HCT116 (cell line): ENCODE results near the gene ADARB2. TPM values are rescaled to one million over a fixed set of nuclear protein-coding genes. Genes with fewer than 3 reads are reported as not detected.

ENCODE experiments used
- ATAC-seq: fragments of 200-7000 bp; cut with Tn5 transposase; 2 replicates; pipeline ENCODE4 v1.9.1; 2020; ENCODE audit warnings: mild to moderate bottlenecking, moderate library complexity
- BruUV-seq: library from RNA; stranded (reverse); fragments of 400-500 nt; replicated peaks from 2 replicates; lab custom pipeline; 2021; lab: Mats Ljungman, UMichigan
- CTCF ChIA-PET: fragments of 300-600 bp; sonication (Branson Sonifier 250); formaldehyde crosslinking; loops from one replicate; lab custom pipeline; 2021; ENCODE audit warnings: antibody characterized with exemption; lab: Charles Lee
- POLR2A ChIA-PET: fragments of 300-600, 350-600 bp; sonication (Branson Sonifier 250); formaldehyde crosslinking; loops from one replicate; lab custom pipeline; 2021; ENCODE audit warnings: antibody characterized with exemption; lab: Charles Lee
- RAD21 ChIA-PET, 2 experiments: fragments of 300-600 bp; sonication (Branson Sonifier 250); formaldehyde crosslinking; loops; one replicate each; lab custom pipeline; 2023; ENCODE audit warnings: low total read pairs in 2 of 2; ENCODE audit not compliant: uncharacterized antibody in 2 of 2, unreplicated experiment in 2 of 2, low non-redundant PET in 1 of 2; lab: Charles Lee
- DNase-seq: peaks from one replicate; pipeline ENCODE4 v3.0.0-alpha.2; 2010; ENCODE audit warnings: low read depth, low spot score
- H2AFZ ChIP-seq: fragments of 200-600 bp; shearing (Covaris generic), sonication (generic); 2 replicates; pipeline ENCODE4 v1.6.1; 2017; ENCODE audit warnings: low read depth, mixed run types, mixed read lengths, antibody characterized with exemption, low read length; ENCODE audit not compliant: poor library complexity, severe bottlenecking
- H3K27ac ChIP-seq: 2 replicates; pipeline ENCODE4 v1.5.1; 2012; ENCODE audit warnings: low read depth, low read length
- H3K27me3 ChIP-seq: fragments of 200-600 bp; sonication (generic); 2 replicates; pipeline ENCODE4 v1.6.1; 2016; ENCODE audit warnings: mixed run types, low read length, mixed read lengths; ENCODE audit not compliant: insufficient read depth
- H3K36me3 ChIP-seq, 2 experiments: fragments of 200-500 bp in 1 of 2; fragments of 200-600 bp in 1 of 2; sonication (Bioruptor generic) in 1 of 2; sonication (generic) in 1 of 2; 2 replicates each; pipeline versions ENCODE4 v1.5.1 to v1.6.1; 2014 to 2016; ENCODE audit warnings: low read length in 2 of 2, inconsistent platforms in 1 of 2, mixed read lengths in 1 of 2, mixed run types in 1 of 2; ENCODE audit not compliant: insufficient read depth in 2 of 2, control insufficient read depth in 1 of 2
- H3K4me1 ChIP-seq, 2 experiments: fragments of 200-600 bp in 1 of 2; sonication (generic) in 1 of 2; 2 replicates each; pipeline versions ENCODE4 v1.5.1 to v1.6.1; 2012 to 2017; ENCODE audit warnings: low read length in 2 of 2, inconsistent platforms in 1 of 2, mild to moderate bottlenecking in 1 of 2, mixed read lengths in 1 of 2, mixed run types in 1 of 2, moderate library complexity in 1 of 2; ENCODE audit not compliant: insufficient read depth in 2 of 2, control insufficient read depth in 1 of 2
- H3K4me2 ChIP-seq: fragments of 200-600 bp; sonication (generic); 2 replicates; pipeline ENCODE4 v1.6.1; 2017; ENCODE audit warnings: mixed run types, low read length, mixed read lengths
- H3K4me3 ChIP-seq, 2 experiments: fragments of 200-600 bp in 1 of 2; sonication (generic) in 1 of 2; replicated peaks in 1 of 2; 2 replicates each; pipeline ENCODE4 v1.5.1; 2011 to 2016; ENCODE audit warnings: low read length in 2 of 2, control low read depth in 1 of 2, low read depth in 1 of 2, mild to moderate bottlenecking in 1 of 2, mixed read lengths in 1 of 2, mixed run types in 1 of 2
- H3K79me2 ChIP-seq: fragments of 200-600 bp; sonication (generic); 2 replicates; pipeline ENCODE4 v1.6.1; 2017; ENCODE audit warnings: mild to moderate bottlenecking, mixed run types, low read length, moderate library complexity, mixed read lengths; ENCODE audit not compliant: insufficient read depth
- H3K9ac ChIP-seq: fragments of 200-600 bp; sonication (generic); 2 replicates; pipeline ENCODE4 v1.6.1; 2016; ENCODE audit warnings: low read length, mixed read lengths
- H3K9me2 ChIP-seq: fragments of 200-600 bp; sonication (generic), shearing (Covaris generic); 2 replicates; pipeline ENCODE4 v1.6.1; 2017; ENCODE audit warnings: mixed run types, mild to moderate bottlenecking, moderate library complexity; ENCODE audit not compliant: insufficient read depth
- H3K9me3 ChIP-seq, 2 experiments: fragments of 200-500 bp in 1 of 2; fragments of 200-600 bp in 1 of 2; sonication (Bioruptor generic) in 1 of 2; sonication (generic) in 1 of 2; 2 replicates each; pipeline ENCODE4 v1.6.1; 2014 to 2017; ENCODE audit warnings: low read length in 2 of 2, mixed read lengths in 2 of 2, inconsistent platforms in 1 of 2, low read depth in 1 of 2, mild to moderate bottlenecking in 1 of 2, mixed run types in 1 of 2, moderate library complexity in 1 of 2; ENCODE audit not compliant: control insufficient read depth in 1 of 2, insufficient read depth in 1 of 2
- H4K20me1 ChIP-seq: fragments of 200-600 bp; sonication (generic), shearing (Covaris generic); 2 replicates; pipeline ENCODE4 v1.6.1; 2017; ENCODE audit warnings: mixed run types, mild to moderate bottlenecking, moderate library complexity; ENCODE audit not compliant: insufficient read depth
- ATF3 ChIP-seq: IDR thresholded peaks from 2 replicates; pipeline ENCODE4 v1.6.1; 2012
- CBX3 ChIP-seq: IDR thresholded peaks from 2 replicates; pipeline ENCODE4 v1.6.1; 2012; ENCODE audit warnings: low read depth
- CTCF ChIP-seq, 3 experiments: fragments of 200-600 bp in 1 of 3; sonication (generic) in 1 of 3; IDR thresholded peaks in 2 of 3; conservative IDR thresholded peaks in 1 of 3; 2 replicates each; pipeline ENCODE4 v1.5.1; 2012 to 2017; ENCODE audit warnings: low read depth in 2 of 3, low read length in 2 of 3, antibody characterized with exemption in 1 of 3, borderline replicate concordance in 1 of 3, control low read depth in 1 of 3, mild to moderate bottlenecking in 1 of 3, mixed read lengths in 1 of 3, mixed run types in 1 of 3, moderate library complexity in 1 of 3; ENCODE audit not compliant: insufficient read depth in 1 of 3
- EGR1 ChIP-seq: IDR thresholded peaks from 2 replicates; pipeline ENCODE4 v1.6.1; 2012; ENCODE audit warnings: low read depth
- EZH2 ChIP-seq: fragments of 200-600 bp; sonication (generic); IDR thresholded peaks from 2 replicates; pipeline ENCODE4 v1.6.1; 2017; ENCODE audit warnings: antibody characterized with exemption, mixed run types
- FOSL1 ChIP-seq: IDR thresholded peaks from 2 replicates; pipeline ENCODE4 v1.6.1; 2012; ENCODE audit warnings: low read depth
- JUND ChIP-seq: IDR thresholded peaks from 2 replicates; pipeline ENCODE4 v1.6.1; 2012
- RAD21 ChIP-seq: IDR thresholded peaks from 2 replicates; pipeline ENCODE4 v1.6.1; 2012; ENCODE audit warnings: low read depth, mild to moderate bottlenecking
- REST ChIP-seq: IDR thresholded peaks from 2 replicates; pipeline ENCODE4 v1.6.1; 2012; ENCODE audit warnings: low read depth
- SP1 ChIP-seq: IDR thresholded peaks from 2 replicates; pipeline ENCODE4 v1.6.1; 2012; ENCODE audit warnings: low read depth
- TCF7L2 ChIP-seq: IDR thresholded peaks from 2 replicates; pipeline ENCODE4 v1.7.0; 2011; ENCODE audit warnings: borderline replicate concordance, inconsistent platforms; ENCODE audit not compliant: insufficient read depth, insufficient read length; ENCODE audit errors: extremely low read depth
- ZBTB33 ChIP-seq: IDR thresholded peaks from 2 replicates; pipeline ENCODE4 v1.6.1; 2011; ENCODE audit warnings: mild to moderate bottlenecking, low read length, moderate library complexity; ENCODE audit not compliant: insufficient replicate concordance; ENCODE audit errors: extremely low read depth
- ZNF274 ChIP-seq: fragments of 200-500 bp; sonication (Bioruptor generic); IDR thresholded peaks from 2 replicates; pipeline ENCODE4 v1.6.1; 2014; ENCODE audit warnings: mild to moderate bottlenecking, low read depth, low read length, inconsistent platforms
- intact Hi-C: fragments of 100-400 bp; cut with micrococcal nuclease; formaldehyde crosslinking; loops from 2 replicates; pipeline ENCODE4 v1.10.0; 2022
- total RNA-seq: library from RNA; stranded (reverse); gene quantifications from one replicate; pipeline ENCODE4 v1.2.1, GENCODE V29; 2021; ENCODE audit not compliant: unreplicated experiment

ADARB2 gene
- total RNA-seq, 1 experiment from 2014 or later: not detected

- Histone ChIP-seq H3K27me3 (peaks cover 11% of the 10 kb centered on the region; the same call in 1 of the 2 replicates), H3K4me2 (no peak overlapping the region), H3K4me3 (no peak overlapping the region), H3K27ac (no peak overlapping the region)
- intact Hi-C loops: no loop called here
- ATAC-seq: no peak
- TF ChIP-seq REST: no peak
- TF ChIP-seq, all 23 proteins: peak for 0
- Histone ChIP-seq H3K9me3 (no peaks in the 10 kb centered on the region), H3K79me2 (no peaks in the 10 kb centered on the region), H4K20me1 (no peaks in the 10 kb centered on the region), H2AFZ (no peak overlapping the region), H3K4me1 (no peaks in the 10 kb centered on the region), H3K9ac (no peak overlapping the region), H3K36me3 (no peaks in the 10 kb centered on the region), H3K9me2 (no peaks in the 10 kb centered on the region)
- no peak for DNase-seq
- CTCF ChIA-PET: no interaction called here
- BruUV-seq: no TSS peak
- RAD21 ChIA-PET: no interaction called here
- POLR2A ChIA-PET: no interaction called here
These were observed 172.5 kb downstream of the ADARB2 start for GRCh38 chr10:1564791-1565190.

GRCh38 chr10:1563028-1563427, 174.3 kb downstream of the ADARB2 start:
- DNase-seq (no peak), ATAC-seq (no peak)
- H4K20me1 ChIP-seq: no peaks in the 10 kb centered on the region
- no peaks in the 10 kb centered on the region for H3K9me3 ChIP-seq
- H3K9ac ChIP-seq: no peak overlapping the region
- H3K4me3 ChIP-seq: no peak overlapping the region
- RAD21 ChIA-PET: no interaction called here
- no TSS peak for BruUV-seq
- POLR2A ChIA-PET: no interaction called here
- H3K9me2 ChIP-seq: no peaks in the 10 kb centered on the region
- H3K79me2 ChIP-seq: no peaks in the 10 kb centered on the region
- H2AFZ ChIP-seq: no peak overlapping the region
- no peak overlapping the region for H3K4me2 ChIP-seq
- peaks cover 15% of the 10 kb centered on the region; the same call in 1 of the 2 replicates for H3K27me3 ChIP-seq
- CTCF ChIA-PET: no interaction called here
- no peak overlapping the region for H3K27ac ChIP-seq
- H3K36me3 ChIP-seq: no peaks in the 10 kb centered on the region
- intact Hi-C loops: no loop called here
- no peaks in the 10 kb centered on the region for H3K4me1 ChIP-seq
- TF ChIP-seq SP1 (no peak), EGR1 (no peak), CBX3 (no peak), CTCF (IDR thresholded peaks at IDR 0.05 in 2 of 3, conservative IDR thresholded peaks at IDR 0.05 in 1 of 3; ENCODE audit: borderline replicate concordance in 1 of 3, insufficient read depth in 1 of 3, low read depth in 2 of 3, low read length in 2 of 3) (no peak), RAD21 (no peak), ZBTB33 (no peak), EZH2 (no peak), FOSL1 (no peak), JUND (no peak), ATF3 (no peak), TCF7L2 (no peak), ZNF274 (no peak)
